MM.1S (cell line): Measurements from ENCODE around the gene LMNTD2.

ENCODE experiments used
- DNase-seq: peaks from one replicate; pipeline ENCODE4 v3.0.0-alpha.2; 2015
- H2AFZ ChIP-seq: fragments of 300-600 bp; sonication (generic); 2 replicates; pipeline ENCODE4 v1.6.0; 2016; ENCODE audit warnings: antibody characterized with exemption, low read length
- H3F3A ChIP-seq: fragments of 300-600 bp; sonication (generic); 2 replicates; pipeline ENCODE4 v1.6.1; 2016; ENCODE audit warnings: mild to moderate bottlenecking, antibody characterized with exemption, low read length, moderate library complexity, mixed read lengths; ENCODE audit not compliant: insufficient read depth
- H3K27ac ChIP-seq: fragments of 300-600 bp; sonication (generic); 2 replicates; pipeline ENCODE4 v1.5.1; 2016; ENCODE audit warnings: mild to moderate bottlenecking, low read length
- H3K27me3 ChIP-seq: fragments of 300-600 bp; sonication (generic); replicated peaks from 2 replicates; pipeline ENCODE4 v1.6.0; 2016; ENCODE audit warnings: low read length; ENCODE audit not compliant: insufficient read depth
- H3K36me3 ChIP-seq: fragments of 300-600 bp; sonication (generic); replicated peaks from 2 replicates; pipeline ENCODE4 v1.6.1; 2016; ENCODE audit warnings: mild to moderate bottlenecking, low read length, mixed read lengths; ENCODE audit not compliant: insufficient read depth
- H3K4me1 ChIP-seq: fragments of 300-600 bp; sonication (generic); 2 replicates; pipeline ENCODE4 v1.6.1; 2016; ENCODE audit warnings: low read length, mixed read lengths
- H3K4me2 ChIP-seq: fragments of 300-600 bp; sonication (generic); 2 replicates; pipeline ENCODE4 v1.6.0; 2016; ENCODE audit warnings: low read depth, low read length
- H3K4me3 ChIP-seq: fragments of 300-600 bp; sonication (generic); 2 replicates; pipeline ENCODE4 v1.5.1; 2016; ENCODE audit warnings: low read length, mixed read lengths
- H3K79me2 ChIP-seq: fragments of 300-600 bp; sonication (generic); 2 replicates; pipeline ENCODE4 v1.6.1; 2016; ENCODE audit warnings: mixed run types, low read length, mixed read lengths
- H3K9ac ChIP-seq: fragments of 300-600 bp; sonication (generic); 2 replicates; pipeline ENCODE4 v1.6.1; 2016; ENCODE audit warnings: low read length, mixed read lengths
- H3K9me2 ChIP-seq: fragments of 300-600 bp; sonication (generic); replicated peaks from 2 replicates; pipeline ENCODE4 v1.6.1; 2016; ENCODE audit warnings: mild to moderate bottlenecking, low read length, mixed read lengths; ENCODE audit not compliant: insufficient read depth
- H3K9me3 ChIP-seq: fragments of 300-600 bp; sonication (generic); replicated peaks from 2 replicates; pipeline ENCODE4 v1.6.1; 2016; ENCODE audit warnings: mild to moderate bottlenecking, low read length, mixed read lengths; ENCODE audit not compliant: insufficient read depth
- H4K20me1 ChIP-seq: fragments of 300-600 bp; sonication (generic); 2 replicates; pipeline ENCODE4 v1.6.1; 2016; ENCODE audit warnings: mild to moderate bottlenecking, low read length, moderate library complexity, mixed read lengths; ENCODE audit not compliant: insufficient read depth
- EZH2 ChIP-seq: fragments of 300-600 bp; sonication (generic); optimal IDR thresholded peaks from 2 replicates; pipeline ENCODE3; 2017; ENCODE audit warnings: low read depth, mild to moderate bottlenecking, antibody characterized with exemption, low read length, mixed read lengths
- EZH2phosphoT487 ChIP-seq: fragments of 300-600 bp; sonication (generic); IDR thresholded peaks from 2 replicates; pipeline ENCODE4 v1.6.1; 2018; ENCODE audit warnings: antibody characterized with exemption, low read length
- TF ChIP-seq, protein P1 (sequence below): fragments of 300-600 bp; sonication (generic); IDR thresholded peaks from 2 replicates; pipeline ENCODE4 v1.5.1; 2016; ENCODE audit warnings: antibody characterized with exemption, low read length, mixed read lengths

LMNTD2 gene

DNA sequence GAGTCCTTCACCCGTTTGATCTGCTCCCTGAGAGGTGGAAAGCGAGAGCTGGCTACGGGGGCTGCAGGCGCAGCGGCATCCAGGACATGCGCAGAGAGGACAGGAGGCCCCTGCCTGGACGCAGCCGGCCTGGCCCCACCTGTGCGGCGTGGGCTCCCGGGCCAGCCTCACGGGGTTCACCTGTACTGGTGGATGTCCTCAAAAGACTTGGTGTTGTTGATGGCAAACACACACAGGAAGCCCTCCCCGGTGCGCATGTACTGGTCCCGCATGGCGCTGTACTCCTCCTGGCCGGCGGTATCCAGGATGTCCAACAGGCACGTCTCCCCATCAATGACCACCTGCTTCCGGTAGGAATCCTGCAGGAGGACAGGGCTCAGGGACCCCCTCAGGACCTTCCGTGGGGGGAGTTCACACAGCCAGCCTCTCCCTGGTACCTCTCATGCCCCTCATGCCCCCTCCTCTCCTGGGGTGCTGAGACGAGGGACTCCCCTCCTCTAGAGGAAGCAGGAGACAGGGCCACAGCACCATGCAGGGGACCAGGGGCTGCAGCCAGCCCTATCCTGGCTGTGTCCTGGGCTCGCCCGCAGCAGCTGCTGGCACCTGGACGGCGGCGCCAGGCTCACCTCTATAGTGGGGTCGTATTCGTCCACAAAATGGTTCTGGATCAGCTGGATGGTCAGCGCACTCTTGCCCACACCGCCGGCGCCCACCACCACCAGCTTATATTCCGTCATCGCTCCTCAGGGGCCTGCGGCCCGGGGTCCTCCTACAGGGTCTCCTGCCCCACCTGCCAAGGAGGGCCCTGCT is 26.7 kb downstream of the LMNTD2 start:
- H3K79me2 ChIP-seq = peaks cover 18% of the 10 kb centered on the region
- DNase-seq = no peak
- H3F3A ChIP-seq = peaks cover 16% of the 10 kb centered on the region
- peak overlapping the region; percentile 83 for H3K4me3 ChIP-seq
- peak overlapping the region; percentile 63 for H3K4me2 ChIP-seq
- no peak for TF ChIP-seq EZH2phosphoT487
- TF ChIP-seq, protein P1, sequence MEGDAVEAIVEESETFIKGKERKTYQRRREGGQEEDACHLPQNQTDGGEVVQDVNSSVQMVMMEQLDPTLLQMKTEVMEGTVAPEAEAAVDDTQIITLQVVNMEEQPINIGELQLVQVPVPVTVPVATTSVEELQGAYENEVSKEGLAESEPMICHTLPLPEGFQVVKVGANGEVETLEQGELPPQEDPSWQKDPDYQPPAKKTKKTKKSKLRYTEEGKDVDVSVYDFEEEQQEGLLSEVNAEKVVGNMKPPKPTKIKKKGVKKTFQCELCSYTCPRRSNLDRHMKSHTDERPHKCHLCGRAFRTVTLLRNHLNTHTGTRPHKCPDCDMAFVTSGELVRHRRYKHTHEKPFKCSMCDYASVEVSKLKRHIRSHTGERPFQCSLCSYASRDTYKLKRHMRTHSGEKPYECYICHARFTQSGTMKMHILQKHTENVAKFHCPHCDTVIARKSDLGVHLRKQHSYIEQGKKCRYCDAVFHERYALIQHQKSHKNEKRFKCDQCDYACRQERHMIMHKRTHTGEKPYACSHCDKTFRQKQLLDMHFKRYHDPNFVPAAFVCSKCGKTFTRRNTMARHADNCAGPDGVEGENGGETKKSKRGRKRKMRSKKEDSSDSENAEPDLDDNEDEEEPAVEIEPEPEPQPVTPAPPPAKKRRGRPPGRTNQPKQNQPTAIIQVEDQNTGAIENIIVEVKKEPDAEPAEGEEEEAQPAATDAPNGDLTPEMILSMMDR = no peak
- TF ChIP-seq EZH2 = no peak
- H4K20me1 ChIP-seq = no peaks in the 10 kb centered on the region
- no peaks in the 10 kb centered on the region for H3K9me2 ChIP-seq
- H3K27ac ChIP-seq = peak overlapping the region; percentile 62; the same call in 1 of the 2 replicates
- H3K9me3 ChIP-seq = no peaks in the 10 kb centered on the region
- H3K27me3 ChIP-seq = no peaks in the 10 kb centered on the region
- peaks cover 19% of the 10 kb centered on the region for H3K4me1 ChIP-seq
- peak overlapping the region; percentile 87; the same call in 1 of the 2 replicates for H3K9ac ChIP-seq
- no peak overlapping the region for H2AFZ ChIP-seq
- H3K36me3 ChIP-seq = no peaks in the 10 kb centered on the region

DNA sequence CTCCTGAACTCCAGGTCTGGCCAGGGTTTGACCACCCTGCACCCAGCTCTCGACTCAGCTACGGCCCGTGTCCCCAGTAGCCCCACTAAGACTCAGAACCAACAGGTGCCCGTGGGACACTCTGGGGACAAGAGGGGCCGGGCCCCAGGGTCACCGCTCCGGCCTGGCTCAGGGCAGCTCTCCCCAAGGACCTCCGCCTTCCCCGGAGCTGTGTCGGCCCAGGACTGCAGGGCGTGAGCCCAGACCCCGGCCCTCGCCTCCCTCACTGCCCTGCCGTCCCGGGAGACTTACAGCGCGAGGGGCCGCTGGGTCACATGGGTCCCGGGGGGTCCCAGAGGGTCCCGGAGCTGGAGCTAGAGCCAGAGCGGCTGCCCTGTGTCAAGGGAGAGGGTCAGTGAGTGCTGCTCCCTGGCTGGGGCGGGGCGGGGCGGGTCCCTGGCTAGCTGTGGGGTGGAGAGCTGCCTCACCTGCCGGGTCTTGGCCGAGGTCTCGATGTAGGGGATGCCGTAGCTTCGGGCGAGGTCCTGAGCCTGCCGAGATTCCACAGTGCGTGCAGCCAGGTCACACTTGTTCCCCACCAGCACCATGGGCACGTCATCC is 27.5 kb downstream of the LMNTD2 start:
- Histone ChIP-seq H3K27me3 (no peaks in the 10 kb centered on the region), H3K36me3 (no peaks in the 10 kb centered on the region), H3K9me2 (no peaks in the 10 kb centered on the region), H2AFZ (no peak overlapping the region), H3K4me3 (no peak overlapping the region), H3K79me2 (peaks cover 18% of the 10 kb centered on the region), H3K27ac (no peak overlapping the region), H3K4me1 (peaks cover 17% of the 10 kb centered on the region), H3K9ac (no peak overlapping the region), H4K20me1 (no peaks in the 10 kb centered on the region), H3K4me2 (no peak overlapping the region), H3F3A (peaks cover 16% of the 10 kb centered on the region), H3K9me3 (no peaks in the 10 kb centered on the region)
- DNase-seq = no peak
- TF ChIP-seq EZH2 = no peak
- TF ChIP-seq EZH2phosphoT487 = no peak
- TF ChIP-seq, protein P1 = no peak

DNA sequence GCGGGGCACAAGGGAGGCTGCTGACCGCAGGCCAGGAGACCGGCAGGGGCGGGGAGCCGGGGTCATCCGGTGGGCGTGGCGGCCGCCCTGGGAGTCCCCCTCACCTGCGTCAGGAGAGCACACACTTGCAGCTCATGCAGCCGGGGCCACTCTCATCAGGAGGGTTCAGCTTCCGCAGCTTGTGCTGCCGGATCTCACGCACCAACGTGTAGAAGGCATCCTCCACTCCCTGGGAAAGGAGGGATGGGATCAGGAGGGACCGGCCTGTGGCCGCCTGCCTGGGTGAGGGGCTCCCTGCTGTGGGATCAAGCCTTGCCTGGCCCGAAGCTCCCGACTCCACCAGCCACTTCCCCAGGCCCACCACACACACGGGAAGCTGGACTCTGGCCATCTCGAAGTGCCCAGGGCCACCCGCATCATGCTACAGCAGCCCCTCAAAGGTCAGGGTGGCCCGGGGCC is 28.0 kb downstream of the LMNTD2 start:
- Histone ChIP-seq H3K36me3 (no peaks in the 10 kb centered on the region), H3K4me1 (peaks cover 12% of the 10 kb centered on the region), H3K79me2 (peaks cover 18% of the 10 kb centered on the region), H3F3A (peaks cover 16% of the 10 kb centered on the region), H3K27ac (no peak overlapping the region), H3K4me3 (no peak overlapping the region), H2AFZ (no peak overlapping the region), H3K9me2 (no peaks in the 10 kb centered on the region), H3K27me3 (no peaks in the 10 kb centered on the region), H3K4me2 (no peak overlapping the region), H4K20me1 (no peaks in the 10 kb centered on the region), H3K9me3 (no peaks in the 10 kb centered on the region), H3K9ac (no peak overlapping the region)
- TF ChIP-seq EZH2phosphoT487 (no peak), EZH2 (no peak)
- no peak for DNase-seq
